NT2/D1 (cell line): Measurements from ENCODE around the gene FAM174B.

Experiments used
- SUZ12 ChIP-seq: IDR thresholded peaks from 2 replicates; pipeline ENCODE4 v1.6.1; 2011; ENCODE audit not compliant: insufficient read length, insufficient read depth; ENCODE audit errors: extremely low read depth
- YY1 ChIP-seq: IDR thresholded peaks from 2 replicates; pipeline ENCODE4 v1.6.1; 2011; ENCODE audit not compliant: insufficient read length, insufficient read depth
- ZNF274 ChIP-seq: IDR thresholded peaks from 2 replicates; pipeline ENCODE4 v1.6.1; 2011; ENCODE audit warnings: mild to moderate bottlenecking, low read depth, low read length

DNA sequence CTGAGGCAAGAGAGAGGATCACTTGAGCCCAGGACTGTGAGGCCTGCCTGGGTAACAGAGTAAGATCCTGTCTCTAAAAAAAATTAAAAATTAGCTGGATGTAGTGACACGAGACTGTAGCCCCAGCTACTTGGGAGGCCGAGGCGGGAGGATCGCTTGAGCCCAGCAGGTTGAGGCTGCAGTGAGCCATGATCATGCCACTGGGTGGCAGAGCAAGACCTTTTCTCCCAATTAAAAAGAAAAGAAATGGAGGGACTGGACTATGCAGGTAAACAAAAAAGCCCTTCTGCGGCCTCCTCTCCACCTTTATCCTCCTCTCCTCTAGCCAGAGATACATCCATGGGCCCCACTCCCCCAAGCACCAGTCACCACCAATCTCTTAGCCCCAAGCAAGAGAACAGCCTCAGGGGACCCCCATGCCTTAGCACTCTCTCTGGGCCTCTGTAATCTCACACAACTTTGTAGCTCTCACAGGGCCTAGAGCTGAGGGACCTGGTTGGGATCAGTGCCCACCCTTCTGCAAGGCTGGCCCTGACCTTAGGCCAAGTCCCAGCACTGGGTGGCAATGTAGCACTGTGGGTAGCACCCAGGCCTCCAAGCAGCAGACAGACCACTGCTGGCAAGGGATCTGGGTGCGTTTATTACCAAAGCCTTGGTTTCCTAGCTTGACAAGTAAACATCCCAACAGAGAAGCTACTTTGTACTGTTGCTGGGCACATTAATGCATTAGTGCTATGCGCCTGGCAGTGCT is 43.4 kb downstream of the FAM174B start:
- TF ChIP-seq YY1 (no peak), ZNF274 (no peak), SUZ12 (no peak)
